KOPT-K1 (cell line): ENCODE results near the gene RPL27.
"Not testable (repeated sequence)": the region's sequence is repeated elsewhere in the genome, so short reads cannot be mapped to it uniquely, and the experiment has no call there.

Experiments used
- H3K27ac ChIP-seq: fragments of 200-600 bp; sonication (generic); 2 replicates; pipeline ENCODE4 v1.5.1; 2016; ENCODE audit warnings: antibody characterized with exemption, mild to moderate bottlenecking, low read depth, low read length; ENCODE audit not compliant: poor library complexity, severe bottlenecking
- H3K36me3 ChIP-seq: fragments of 200-600 bp; sonication (generic); 2 replicates; pipeline ENCODE4 v1.5.1; 2017; ENCODE audit warnings: antibody characterized with exemption, mild to moderate bottlenecking, low read length, moderate library complexity; ENCODE audit not compliant: insufficient read depth
- H3K9me3 ChIP-seq: fragments of 200-600 bp; sonication (generic); 2 replicates; pipeline ENCODE4 v1.5.1; 2017; ENCODE audit warnings: antibody characterized with exemption, low read length, mild to moderate bottlenecking; ENCODE audit not compliant: insufficient read depth, poor library complexity, severe bottlenecking

Gene RPL27

DNA sequence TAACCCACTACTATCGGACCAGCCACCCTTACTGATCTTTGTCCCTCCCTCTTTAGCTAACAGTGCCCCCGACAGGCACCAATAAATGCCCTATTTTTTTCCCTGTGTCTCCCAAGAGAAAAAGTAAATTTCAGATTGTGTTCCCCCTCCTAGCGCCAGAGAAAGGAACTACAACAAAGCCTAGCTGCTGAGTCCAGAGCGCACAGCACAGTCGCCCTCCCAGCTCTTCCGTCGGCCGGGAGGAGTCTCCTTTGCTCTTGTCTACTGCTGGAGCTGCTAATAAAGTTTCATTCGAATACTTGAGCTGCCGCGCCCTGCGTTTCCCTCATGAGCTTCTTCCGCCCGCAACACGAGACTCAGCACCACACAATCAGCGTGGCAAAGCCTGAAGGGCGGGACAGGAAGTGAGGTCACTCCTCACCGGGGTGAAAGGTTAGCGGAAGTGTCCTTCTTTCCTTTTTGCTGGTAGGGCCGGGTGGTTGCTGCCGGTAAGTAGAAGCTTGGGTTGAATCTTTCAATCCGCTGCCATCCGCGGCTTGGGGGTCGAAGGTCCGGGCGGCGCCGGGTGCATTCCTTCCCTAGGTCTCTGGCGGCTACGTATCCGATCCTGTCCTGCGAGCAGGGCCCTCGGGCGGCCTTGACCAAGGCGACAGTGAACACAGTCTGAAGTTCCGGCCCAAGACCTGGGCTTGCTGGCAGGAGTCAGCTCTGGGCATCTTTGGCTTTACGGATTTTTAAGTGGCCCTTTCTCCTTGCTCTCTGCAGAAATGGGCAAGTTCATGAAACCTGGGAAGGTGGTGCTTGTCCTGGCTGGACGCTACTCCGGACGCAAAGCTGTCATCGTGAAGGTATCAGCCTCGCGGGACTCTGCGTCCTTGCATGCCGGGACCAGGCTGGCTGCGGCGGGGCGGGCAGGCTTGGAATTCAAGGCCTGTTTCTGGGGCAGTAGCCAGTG, at the start of gene RPL27:
Gene RPL27, plus strand, starts transcription at position 436 of the 955 bp plus-strand sequence. Its CDS starts 332 bp downstream, at position 768.
- peaks cover 70% of the 10 kb centered on the region for H3K36me3 ChIP-seq
- peak within 1 kb of the TSS; percentile 78 for H3K27ac ChIP-seq
- H3K9me3 ChIP-seq, result no peaks in the 10 kb centered on the region

DNA sequence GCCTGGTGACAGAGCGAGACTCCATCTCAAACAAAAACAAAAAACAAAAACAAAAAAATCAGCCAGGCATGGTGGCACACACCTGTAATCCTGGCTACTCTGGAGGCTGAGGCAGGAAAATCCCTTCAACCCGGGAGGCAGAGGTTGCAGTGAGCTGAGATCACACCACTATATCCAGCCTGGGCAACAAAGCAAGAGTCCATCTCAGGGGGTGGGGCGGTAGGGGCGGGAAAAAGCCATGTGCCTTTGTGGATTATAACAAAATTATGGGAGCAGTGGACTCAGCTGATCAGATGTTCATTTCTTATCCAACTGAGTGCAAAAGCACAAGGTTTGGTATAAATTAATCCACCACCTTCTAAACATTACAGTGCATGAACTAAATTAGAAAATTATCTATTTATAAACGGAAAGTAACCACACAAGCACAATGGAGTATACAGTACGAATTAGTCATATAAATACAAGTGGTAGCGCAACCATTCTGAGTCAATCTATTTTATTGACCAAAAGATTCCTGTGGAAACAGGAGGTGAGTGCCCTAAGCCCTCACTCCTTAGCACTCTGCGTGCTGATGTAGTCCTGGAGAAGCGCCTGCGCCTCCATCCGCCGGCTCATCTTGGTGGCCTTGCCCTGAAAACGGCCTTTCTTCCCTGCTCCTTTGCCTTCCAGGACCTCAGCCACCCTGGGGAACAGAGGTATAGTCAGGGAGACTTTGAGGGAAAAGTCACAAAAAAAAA, 48.0 kb upstream of the RPL27 start:
- Histone ChIP-seq H3K27ac (no peak overlapping the region), H3K36me3 (peaks cover 73% of the 10 kb centered on the region), H3K9me3 (no peaks in the 10 kb centered on the region)

DNA sequence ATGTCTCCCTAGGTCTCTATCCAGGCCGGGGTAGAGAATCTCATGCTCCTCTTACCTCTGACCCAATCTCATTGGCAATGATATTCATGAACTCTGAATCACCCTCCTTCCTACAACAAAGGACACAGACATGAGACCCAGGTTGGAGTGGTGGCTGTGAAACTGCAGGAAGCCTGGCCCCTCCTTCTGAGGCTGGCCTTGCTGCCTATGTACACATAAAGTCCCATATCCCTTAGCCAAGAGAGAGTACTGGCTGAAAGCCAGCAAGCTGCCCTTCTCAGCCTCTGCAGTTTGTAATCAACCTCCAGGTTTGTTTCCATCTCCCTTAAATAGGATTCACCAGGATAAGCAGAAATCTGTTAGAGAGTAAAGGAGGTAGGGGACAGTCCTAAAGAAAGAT, 44.5 kb upstream of the RPL27 start:
- Histone ChIP-seq H3K36me3 (peaks cover 94% of the 10 kb centered on the region), H3K27ac (no peak overlapping the region), H3K9me3 (no peaks in the 10 kb centered on the region)

DNA sequence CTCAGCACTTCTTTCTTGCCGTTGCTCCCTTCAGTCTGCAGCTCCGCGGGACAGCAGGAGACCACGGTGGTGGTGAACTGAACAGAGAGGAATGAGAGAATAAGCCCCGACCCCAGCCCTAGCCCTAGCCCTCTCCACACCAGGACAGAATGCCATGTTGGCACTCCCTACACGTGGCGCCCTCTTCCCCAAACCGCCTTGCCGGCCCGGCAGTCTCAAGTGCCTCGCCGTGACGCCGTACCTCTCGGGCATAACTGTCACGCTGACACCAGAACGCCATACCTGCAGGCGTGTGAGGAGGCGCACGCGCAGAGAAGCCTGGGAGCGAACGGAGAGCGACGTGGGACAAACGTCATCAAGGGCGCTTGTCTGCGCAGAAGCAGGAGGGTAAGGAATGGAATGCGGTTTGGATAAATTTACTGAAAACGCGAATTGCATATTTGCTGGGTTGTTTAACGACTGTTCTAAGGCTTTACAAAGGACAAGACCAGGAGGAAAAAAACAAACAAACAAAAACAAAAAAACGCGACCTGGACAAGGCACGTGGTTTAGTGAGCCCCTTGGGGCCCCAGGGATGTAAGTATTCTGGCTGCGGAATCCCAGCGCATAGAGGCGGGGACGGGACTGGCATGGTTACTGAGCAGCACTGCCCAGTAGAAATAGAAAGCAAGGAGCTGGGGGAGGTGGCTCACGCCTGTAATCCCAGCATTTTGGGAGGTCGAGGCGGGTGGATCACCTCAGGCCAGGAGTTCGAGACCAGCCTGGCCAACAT, 33.9 kb upstream of the RPL27 start, which contains the start of gene AARSD1:
Gene AARSD1, minus strand, starts transcription at position 294 of the 772 bp plus-strand sequence. Its CDS starts 14 bp downstream, at position 280.
- Histone ChIP-seq H3K27ac (peak within 1 kb of the TSS; percentile 72), H3K36me3 (peaks cover 34% of the 10 kb centered on the region), H3K9me3 (no peaks in the 10 kb centered on the region)

DNA sequence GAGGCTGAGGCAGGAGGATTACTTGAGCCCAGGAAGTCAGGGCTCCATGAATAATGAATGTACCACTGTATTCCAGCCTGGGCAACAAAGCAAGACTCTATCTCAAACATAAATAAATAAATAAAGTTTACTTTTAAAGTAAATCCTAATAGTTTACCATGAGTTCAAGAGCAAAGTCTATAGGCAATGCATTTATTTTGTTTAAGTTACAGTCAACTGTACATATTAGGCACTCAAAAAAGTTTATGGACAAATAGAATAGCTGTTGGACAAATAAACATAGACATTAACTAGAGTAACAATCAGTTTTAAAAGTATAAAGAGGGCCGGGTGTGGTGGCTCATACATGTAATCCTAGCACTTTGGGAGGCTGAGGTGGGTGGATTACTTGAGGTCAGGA, 30.3 kb upstream of the RPL27 start:
- no peak overlapping the region for H3K27ac ChIP-seq
- no peaks in the 10 kb centered on the region for H3K9me3 ChIP-seq
- no peaks in the 10 kb centered on the region for H3K36me3 ChIP-seq

DNA sequence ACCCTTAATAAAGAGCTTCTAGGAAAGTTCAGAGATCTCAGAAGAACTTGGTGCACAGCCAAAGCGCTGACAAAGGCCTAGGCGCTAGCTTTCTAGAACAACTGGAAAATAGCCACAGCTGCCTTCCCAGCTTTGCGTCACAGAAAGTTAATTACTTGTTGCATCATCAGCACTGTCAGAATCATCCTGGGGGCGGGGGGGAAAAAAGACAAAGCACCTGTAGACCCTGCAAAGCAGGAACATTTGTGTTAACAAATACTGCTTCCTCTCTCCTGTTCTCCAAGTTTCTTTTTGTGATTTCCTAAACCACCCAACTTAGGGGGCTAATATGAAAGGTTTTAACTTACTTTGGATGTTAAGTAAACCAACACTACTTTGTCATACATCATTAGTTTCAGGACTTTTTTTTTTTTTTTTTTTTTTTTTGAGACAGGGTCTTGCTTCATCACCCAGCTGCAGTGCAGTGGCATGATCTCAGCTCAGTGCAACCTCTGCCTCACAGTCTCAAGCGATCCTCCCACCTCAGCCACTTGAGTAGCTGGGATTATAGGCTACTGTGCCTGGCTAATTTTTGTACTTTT, 29.1 kb upstream of the RPL27 start:
- Histone ChIP-seq H3K36me3 (no peaks in the 10 kb centered on the region), H3K27ac (no peak overlapping the region), H3K9me3 (no peaks in the 10 kb centered on the region)

DNA sequence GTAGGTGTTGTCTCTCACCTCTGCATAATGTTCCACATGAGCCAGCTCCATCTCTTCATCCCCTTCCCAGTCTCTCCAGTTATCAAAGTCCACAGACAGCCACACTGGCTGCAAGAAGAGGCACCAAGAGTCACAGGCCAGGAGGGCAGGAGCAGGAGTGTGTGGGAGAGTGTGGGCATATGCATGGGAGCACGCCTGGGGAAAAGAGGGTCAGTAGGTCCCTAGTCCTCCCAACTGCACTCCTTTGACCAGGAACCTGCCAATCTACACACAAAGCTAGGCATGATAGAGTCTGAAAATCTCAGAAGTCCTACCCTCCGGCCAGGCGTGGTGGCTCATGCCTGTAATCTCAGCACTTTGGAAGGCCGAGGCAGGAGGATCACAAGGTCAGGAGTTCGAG, 26.6 kb upstream of the RPL27 start:
- Histone ChIP-seq H3K27ac (no peak overlapping the region), H3K36me3 (no peaks in the 10 kb centered on the region), H3K9me3 (no peaks in the 10 kb centered on the region)

DNA sequence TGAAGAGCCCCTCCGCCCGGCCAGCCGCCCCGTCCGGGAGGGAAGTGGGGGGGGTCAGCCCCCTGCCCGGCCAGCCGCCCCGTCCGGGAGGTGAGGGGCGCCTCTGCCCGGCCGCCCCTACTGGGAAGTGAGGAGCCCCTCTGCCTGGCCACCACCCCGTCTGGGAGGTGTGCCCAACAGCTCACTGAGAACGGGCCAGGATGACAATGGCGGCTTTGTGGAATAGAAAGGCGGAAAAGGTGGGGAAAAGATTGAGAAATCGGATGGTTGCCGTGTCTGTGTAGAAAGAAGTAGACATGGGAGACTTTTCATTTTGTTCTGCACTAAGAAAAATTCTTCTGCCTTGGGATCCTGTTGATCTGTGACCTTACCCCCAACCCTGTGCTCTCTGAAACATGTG, 24.9 kb upstream of the RPL27 start:
- not testable (repeated sequence) for H3K36me3 ChIP-seq, H3K9me3 ChIP-seq, H3K27ac ChIP-seq

DNA sequence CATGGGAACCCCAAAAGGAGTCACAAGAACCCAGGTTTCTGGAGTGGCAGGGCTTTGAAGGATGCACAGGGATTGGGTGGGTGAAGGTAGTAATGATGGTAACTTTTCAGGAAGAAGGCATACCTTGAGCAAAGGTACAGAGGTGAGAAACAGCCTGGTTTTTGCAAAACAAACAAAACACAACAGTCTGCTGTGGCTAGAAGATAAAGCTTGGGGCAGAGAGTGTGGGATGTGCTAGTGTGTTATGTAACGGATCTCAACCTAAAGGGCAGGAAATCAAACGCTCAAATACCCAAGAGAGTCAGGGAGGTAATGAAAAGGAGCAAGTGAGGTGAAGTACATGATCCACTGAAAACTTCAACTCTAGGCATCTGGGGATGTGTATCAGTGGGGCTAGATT, 23.0 kb upstream of the RPL27 start:
- Histone ChIP-seq H3K36me3 (no peaks in the 10 kb centered on the region), H3K27ac (no peak overlapping the region)

DNA sequence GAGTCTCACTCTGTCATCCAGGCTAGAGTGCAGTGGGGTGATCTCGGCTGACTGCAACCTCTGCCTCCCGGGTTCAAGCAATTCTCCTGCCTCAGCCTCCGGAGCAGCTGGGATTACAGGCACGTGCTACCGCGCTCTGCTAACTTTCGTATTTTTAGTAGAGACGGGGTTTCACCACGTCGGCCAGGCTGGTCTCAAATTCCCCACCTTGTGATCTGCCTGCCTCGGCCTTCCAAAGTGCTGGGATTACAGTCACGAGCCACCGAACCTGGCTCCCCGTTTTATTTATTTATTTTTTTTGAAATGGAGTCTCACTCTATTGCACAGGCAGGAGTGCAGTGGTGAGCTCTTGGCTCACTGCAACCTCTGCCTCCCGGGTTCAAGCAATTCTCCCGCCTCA, 22.5 kb upstream of the RPL27 start:
- not testable (repeated sequence) for H3K9me3 ChIP-seq, H3K27ac ChIP-seq, H3K36me3 ChIP-seq

More for the DNA sequence above, 23.0 kb upstream of the RPL27 start:
- no peaks in the 10 kb centered on the region for H3K9me3 ChIP-seq

DNA sequence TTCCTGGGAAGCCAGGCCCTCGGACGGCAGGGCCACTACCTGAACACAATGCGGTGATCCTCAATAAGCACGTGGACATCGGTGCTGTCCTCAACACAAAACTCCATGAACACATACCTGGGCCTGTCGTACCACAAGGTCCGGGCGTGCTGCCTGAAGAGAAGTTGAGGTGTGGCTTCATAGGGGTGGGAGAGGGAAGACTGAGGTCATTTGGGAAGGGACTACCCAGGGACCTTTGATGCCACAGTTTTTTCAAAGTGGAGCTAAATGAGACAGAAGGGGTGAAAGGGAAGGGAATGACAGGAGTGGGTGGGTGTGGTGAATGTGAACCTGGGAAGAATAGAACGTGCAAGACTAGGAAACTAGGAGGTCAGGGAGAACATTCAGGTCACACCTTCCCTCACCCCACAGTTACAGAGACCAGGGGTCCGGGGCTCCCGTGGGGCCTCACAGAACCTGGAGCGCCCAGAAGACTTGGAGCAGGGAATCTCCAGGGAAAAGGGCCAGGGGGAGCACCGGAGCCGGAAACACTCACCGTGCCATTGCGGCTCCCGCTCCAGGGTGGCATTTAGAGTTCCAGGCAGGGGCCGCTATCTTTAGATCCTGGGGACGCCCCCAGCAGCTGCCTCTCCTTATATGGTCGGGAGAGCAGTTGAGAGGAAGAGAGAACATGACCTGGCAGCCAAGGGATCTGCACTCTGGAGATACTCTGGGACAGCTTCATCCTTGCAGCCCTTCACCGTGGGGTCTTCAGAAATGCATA, 18.5 kb upstream of the RPL27 start, which contains the start of gene PTGES3L:
Gene PTGES3L, minus strand, starts transcription at position 570 of the 763 bp plus-strand sequence. Its CDS starts 27 bp downstream, at position 543.
- Histone ChIP-seq H3K9me3 (no peaks in the 10 kb centered on the region), H3K36me3 (peaks cover 26% of the 10 kb centered on the region), H3K27ac (peak within 1 kb of the TSS; percentile 78)

DNA sequence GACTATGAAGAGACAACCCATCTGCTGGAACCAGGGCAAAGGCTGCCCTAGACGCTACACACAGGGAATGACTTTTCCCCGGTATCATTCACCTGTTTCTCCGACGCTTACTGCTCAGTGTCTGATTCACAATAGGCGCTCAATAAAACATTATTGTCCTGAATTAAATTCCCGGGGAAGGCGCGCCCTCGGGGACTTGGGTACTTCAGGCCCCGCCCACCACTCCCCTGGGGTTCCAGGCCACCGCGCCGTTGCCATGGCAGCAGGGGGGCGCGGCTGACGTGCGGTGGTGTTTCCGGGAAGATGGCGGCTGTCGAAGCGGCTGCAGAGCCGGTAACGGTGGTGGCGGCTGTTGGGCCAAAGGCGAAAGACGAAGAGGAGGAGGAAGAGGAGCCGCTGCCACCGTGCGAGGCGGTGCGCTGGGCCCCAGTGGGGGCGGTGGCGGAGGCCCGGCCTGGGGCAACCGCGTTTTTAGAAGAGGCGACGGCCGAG, 17.9 kb upstream of the RPL27 start, which contains the start of gene RUNDC1:
Gene RUNDC1, plus strand, starts transcription at position 292 of the 492 bp plus-strand sequence. Its CDS starts 12 bp downstream, at position 304.
- H3K36me3 ChIP-seq, result peaks cover 33% of the 10 kb centered on the region
- H3K27ac ChIP-seq, result peak within 1 kb of the TSS; percentile 78
- H3K9me3 ChIP-seq, result no peaks in the 10 kb centered on the region

DNA sequence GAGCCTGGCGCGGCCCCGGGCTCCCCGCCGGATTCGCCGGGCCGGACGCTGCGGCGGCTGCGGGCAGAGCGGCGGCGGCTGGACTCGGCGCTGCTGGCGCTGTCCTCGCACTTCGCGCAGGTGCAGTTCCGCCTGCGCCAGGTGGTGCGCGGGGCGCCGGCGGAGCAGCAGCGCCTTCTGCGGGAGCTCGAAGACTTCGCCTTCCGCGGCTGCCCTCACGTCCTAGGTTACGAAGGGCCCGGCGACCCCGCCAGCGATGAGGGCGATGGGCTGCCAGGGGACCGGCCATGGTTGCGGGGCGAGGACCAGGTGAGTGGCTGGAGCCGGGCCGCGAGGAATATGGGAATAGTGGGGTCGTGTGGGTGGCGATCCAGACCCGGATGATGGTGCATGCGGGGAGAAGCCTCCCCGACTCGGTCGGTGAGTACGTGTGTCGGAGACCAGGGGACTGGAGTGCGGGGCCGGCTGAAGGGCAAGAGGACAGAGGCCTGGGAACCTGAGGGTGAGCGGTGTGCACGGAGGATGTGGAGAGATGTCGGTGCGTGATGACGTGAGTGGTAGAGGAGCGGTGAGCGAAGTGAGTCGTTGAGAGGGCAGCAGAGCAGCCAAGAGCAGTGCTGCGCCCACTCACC, 17.3 kb upstream of the RPL27 start:
- no peaks in the 10 kb centered on the region for H3K9me3 ChIP-seq
- H3K27ac ChIP-seq, result peak overlapping the region; percentile 78
- peaks cover 38% of the 10 kb centered on the region for H3K36me3 ChIP-seq
